ENCODE results near the gene ABCC4.

The ABCC4 gene

GRCh38 chr13:94987081-94987480 lies 314.2 kb downstream of the ABCC4 start:
- TF ChIP-seq CTCF (IDR thresholded peaks at IDR 0.05; ENCODE audit: insufficient read depth, missing control alignments) = no peak
- FAIRE-seq = no peak

GRCh38 chr13:94984958-94985357 lies 316.3 kb downstream of the ABCC4 start:
- FAIRE-seq (no peak), DNase-seq (ENCODE audit: insufficient read length, low spot score) (no peak)
- no peak for TF ChIP-seq CTCF (IDR thresholded peaks at IDR 0.05; ENCODE audit: insufficient read depth, missing control alignments)

More at GRCh38 chr13:94987081-94987480, 314.2 kb downstream of the ABCC4 start:
- DNase-seq (ENCODE audit: insufficient read length, low spot score) = no peak

DNA sequence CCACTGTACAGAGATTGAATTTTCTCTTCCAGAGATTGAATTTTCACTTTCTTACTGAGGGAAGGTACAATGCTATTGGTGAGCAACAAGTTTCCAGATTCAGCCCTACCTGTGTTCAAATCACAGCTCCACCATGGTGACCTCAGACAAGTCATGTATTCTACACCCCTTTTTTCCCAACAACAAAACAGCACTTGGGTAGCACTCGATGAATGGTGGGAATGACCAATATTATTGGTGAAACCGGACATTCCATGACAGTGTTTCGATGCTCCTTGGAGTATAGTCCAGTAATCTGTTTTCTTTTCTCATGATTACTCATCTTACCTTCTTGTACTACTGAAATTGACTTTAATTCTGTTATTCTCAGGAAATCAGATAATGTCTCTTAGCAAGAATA lies 322.7 kb downstream of the ABCC4 start:
- no peak for TF ChIP-seq CTCF (IDR thresholded peaks at IDR 0.05; ENCODE audit: insufficient read depth, missing control alignments)
- no peak for FAIRE-seq
- no peak for DNase-seq (ENCODE audit: insufficient read length, low spot score)

DNA sequence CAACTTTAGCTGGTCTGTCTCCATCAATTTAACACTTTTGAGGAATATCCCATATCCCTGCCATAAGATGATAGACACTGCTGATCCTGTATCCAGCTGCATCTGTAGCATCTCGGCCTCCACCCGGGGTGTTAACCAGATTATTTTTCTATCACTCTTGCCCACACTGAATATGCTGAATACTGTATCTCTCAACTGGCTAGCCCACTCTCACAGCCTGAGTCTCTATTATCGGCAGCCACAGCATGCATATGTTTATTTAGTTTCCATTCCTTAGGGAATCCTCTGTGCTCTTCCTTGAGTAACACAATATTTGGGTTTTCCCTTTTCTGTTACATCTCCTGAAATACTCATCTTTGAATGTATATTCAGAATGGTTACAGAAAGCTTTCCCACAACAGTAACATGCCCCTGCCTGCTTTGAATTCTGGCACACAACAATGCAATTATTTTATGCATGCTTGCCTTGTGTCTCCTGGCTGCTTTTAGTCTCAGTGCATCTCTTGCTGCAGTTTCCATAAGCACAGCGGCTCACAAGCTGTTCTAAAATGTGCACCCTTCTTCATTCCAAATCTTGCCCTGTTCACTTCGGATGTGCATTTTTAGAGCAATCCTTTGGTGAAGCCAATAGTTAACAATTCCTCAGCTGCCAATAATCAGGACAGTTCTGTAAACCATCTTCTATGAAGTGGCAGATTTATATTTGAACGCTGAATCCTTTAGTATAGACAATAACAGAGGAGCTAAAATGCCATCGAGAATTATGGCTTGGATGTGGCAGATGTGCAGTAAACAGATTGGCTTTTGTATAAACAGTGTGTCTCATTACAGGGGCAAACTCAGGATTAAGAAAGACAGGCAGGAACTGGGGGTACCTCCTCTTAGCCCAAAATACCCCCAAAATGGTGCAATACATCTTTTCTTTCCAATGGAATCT lies 327.0 kb downstream of the ABCC4 start:
- no peak for TF ChIP-seq CTCF (IDR thresholded peaks at IDR 0.05; ENCODE audit: insufficient read depth, missing control alignments)

GRCh38 chr13:94972262-94972661 lies 329.0 kb downstream of the ABCC4 start:
- TF ChIP-seq CTCF (IDR thresholded peaks at IDR 0.05; ENCODE audit: insufficient read depth, missing control alignments) = no peak

More for the DNA sequence above, 327.0 kb downstream of the ABCC4 start:
- DNase-seq (ENCODE audit: insufficient read length, low spot score) (no peak), FAIRE-seq (no peak)

More at GRCh38 chr13:94972262-94972661, 329.0 kb downstream of the ABCC4 start:
- FAIRE-seq = no peak
- DNase-seq (ENCODE audit: insufficient read length, low spot score) = no peak
